OCI-LY1 (cell line): ENCODE results near the gene MSL3B.

Source experiments
- CTCF ChIP-seq: fragments of 200-600 bp; sonication (generic), shearing (Covaris generic); IDR thresholded peaks from 2 replicates; pipeline ENCODE4 v1.5.1; 2017; ENCODE audit warnings: mild to moderate bottlenecking, antibody characterized with exemption, low read length, moderate library complexity, mixed read lengths
- EZH2 ChIP-seq: fragments of 200-600 bp; sonication (generic), shearing (Covaris generic); IDR thresholded peaks from 2 replicates; pipeline ENCODE4 v1.8.0; 2017; ENCODE audit warnings: borderline replicate concordance, mixed run types, mild to moderate bottlenecking, antibody characterized with exemption, low read length, moderate library complexity, mixed read lengths

DNA sequence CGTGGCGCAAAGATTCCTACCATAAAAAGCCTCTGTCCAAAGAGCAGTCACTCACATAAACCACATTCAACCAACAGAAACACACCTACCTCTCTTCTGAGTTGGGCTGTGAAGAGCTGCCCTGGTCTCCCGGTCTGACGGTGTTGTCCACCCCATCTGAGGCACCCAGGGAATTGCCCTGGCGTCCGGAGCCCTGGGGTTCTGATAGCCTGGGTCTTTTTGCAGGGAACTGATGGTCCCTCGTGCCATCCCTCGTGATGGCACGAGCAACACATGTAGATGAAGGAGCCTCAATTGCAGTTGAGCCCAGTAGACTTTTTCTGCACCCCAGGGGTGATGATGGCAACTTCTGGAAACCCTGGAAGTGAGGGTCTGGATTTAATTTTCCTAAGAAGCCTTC, 27.7 kb downstream of the MSL3B start:
- TF ChIP-seq CTCF (no peak), EZH2 (no peak)
